K562 (cell line): ENCODE data around the gene NDOR1. TPM values are rescaled to one million over a fixed set of nuclear protein-coding genes. Genes with fewer than 3 reads are reported as not detected.

Experiments used
- ATAC-seq: fragments of 200-7000 bp; cut with Tn5 transposase; 3 replicates; pipeline ENCODE4 v1.9.1; 2020; ENCODE audit warnings: moderate library complexity
- BruUV-seq: library from RNA; stranded (reverse); fragments of 400-500 nt; replicated peaks from 2 replicates; lab custom pipeline; 2021; lab: Mats Ljungman, UMichigan
- CTCF ChIA-PET: fragments of 300-600 bp; formaldehyde crosslinking; extraction: SDS; loops from one replicate; lab custom pipeline; 2021; ENCODE audit warnings: low intra/inter-chr PET ratio; lab: Yijun Ruan, JAX
- POLR2A ChIA-PET: fragments of 300-600, 350-650 bp; sonication (Branson Sonifier 250); formaldehyde crosslinking; extraction: SDS; loops from one replicate; lab custom pipeline; 2021; ENCODE audit warnings: antibody characterized with exemption, inconsistent platforms; lab: Yijun Ruan, JAX
- DNase-seq, 4 experiments: peaks; one replicate each; pipeline versions ENCODE4 v3.0.0 to v3.0.0-alpha.2; 2011 to 2018; ENCODE audit warnings: low spot score in 3 of 4, mixed read lengths in 3 of 4; ENCODE audit errors: extremely low read depth in 1 of 4
- FAIRE-seq: peaks from 2 replicates; lab custom pipeline; 2011; peaks lifted over from hg19 to GRCh38; lab: Jason Lieb, UNC
- H2AFZ ChIP-seq: 2 replicates; pipeline ENCODE4 v1.6.0; 2011; ENCODE audit warnings: low read depth, low read length, control low read depth, inconsistent platforms
- H3K27ac ChIP-seq: fragments of 200-600 bp; 3 replicates; pipeline ENCODE4 v1.8.0; 2011; ENCODE audit warnings: low read depth, mild to moderate bottlenecking, control low read depth, inconsistent platforms, low read length, moderate library complexity, mixed read lengths; ENCODE audit errors: extremely low read depth
- H3K27me3 ChIP-seq, 2 experiments: fragments of 300-600 bp in 1 of 2; 2 replicates in 1 of 2; 3 replicates in 1 of 2; pipeline versions ENCODE4 v1.6.0 to v1.8.0; 2011; ENCODE audit warnings: inconsistent platforms in 2 of 2, low read length in 2 of 2, mild to moderate bottlenecking in 1 of 2, mixed read lengths in 1 of 2, moderate library complexity in 1 of 2; ENCODE audit not compliant: control insufficient read depth in 2 of 2, insufficient read depth in 2 of 2
- H3K36me3 ChIP-seq: fragments of 300-600 bp; 3 replicates; pipeline ENCODE4 v1.8.0; 2011; ENCODE audit warnings: mild to moderate bottlenecking, low read length, inconsistent platforms; ENCODE audit not compliant: control insufficient read depth, insufficient read depth
- H3K4me1 ChIP-seq, 2 experiments: fragments of 200-600 bp in 1 of 2; replicated peaks in 1 of 2; 2 replicates in 1 of 2; 3 replicates in 1 of 2; pipeline versions ENCODE4 v1.5.1 to v1.8.0; 2011; ENCODE audit warnings: inconsistent platforms in 2 of 2, low read length in 2 of 2, mild to moderate bottlenecking in 1 of 2, mixed read lengths in 1 of 2, moderate library complexity in 1 of 2; ENCODE audit not compliant: control insufficient read depth in 2 of 2, insufficient read depth in 2 of 2
- H3K4me2 ChIP-seq: 2 replicates; pipeline ENCODE4 v1.6.1; 2011; ENCODE audit warnings: low read length, control low read depth, inconsistent platforms, mixed read lengths; ENCODE audit not compliant: insufficient read depth
- H3K4me3 ChIP-seq: fragments of 200-600 bp; sonication (generic), shearing (Covaris generic); 2 replicates; pipeline ENCODE4 v1.5.1; 2016; ENCODE audit warnings: control low read depth, inconsistent platforms
- H3K79me2 ChIP-seq: fragments of 200-600 bp; 3 replicates; pipeline ENCODE4 v1.8.0; 2011; ENCODE audit warnings: low read length, inconsistent platforms; ENCODE audit not compliant: control insufficient read depth, insufficient read depth
- H3K9ac ChIP-seq, 2 experiments: 2 replicates each; pipeline versions ENCODE4 v1.6.0 to v1.6.1; 2011; ENCODE audit warnings: low read depth in 2 of 2, low read length in 2 of 2, control low read depth in 1 of 2, inconsistent platforms in 1 of 2, mild to moderate bottlenecking in 1 of 2, mixed read lengths in 1 of 2; ENCODE audit not compliant: insufficient read depth in 1 of 2
- H3K9me1 ChIP-seq: one replicate; pipeline ENCODE4 v1.6.0; 2011; ENCODE audit warnings: inconsistent platforms, mild to moderate bottlenecking, low read length, moderate library complexity; ENCODE audit not compliant: control insufficient read depth, insufficient read depth
- H3K9me3 ChIP-seq: replicated peaks from 2 replicates; pipeline ENCODE4 v1.5.1; 2011; ENCODE audit warnings: low read depth, low read length, inconsistent platforms; ENCODE audit not compliant: control insufficient read depth, insufficient read depth
- H4K20me1 ChIP-seq: replicated peaks from 2 replicates; pipeline ENCODE4 v1.6.1; 2011; ENCODE audit warnings: low read length, inconsistent platforms, mixed read lengths; ENCODE audit not compliant: control insufficient read depth, insufficient read depth
- NR2F6 ChIP-seq: fragments of 450-650 bp; formaldehyde crosslinking; IDR thresholded peaks from 2 replicates; pipeline ENCODE4 v1.4.0; 2020; ENCODE audit warnings: mild to moderate bottlenecking
- POLR2G ChIP-seq: fragments of 200-400 bp; formaldehyde crosslinking; IDR thresholded peaks from 2 replicates; pipeline ENCODE4 v1.6.1; 2017; ENCODE audit warnings: low read depth, mild to moderate bottlenecking, antibody characterized with exemption, low read length, moderate library complexity
- RBFOX2 ChIP-seq: fragments of 200-400 bp; formaldehyde crosslinking; IDR thresholded peaks from 2 replicates; pipeline ENCODE4 v1.6.1; 2017; ENCODE audit warnings: low read depth, mild to moderate bottlenecking, low read length, moderate library complexity
- WGBS: fragments of 100-300 bp; shearing (Covaris generic); methylation state at CpG from one replicate; pipeline ENCODE4 v1.1.6; 2016; ENCODE audit warnings: low coverage, mixed read lengths; ENCODE audit not compliant: insufficient coverage; ENCODE audit errors: missing lambda C conversion rate; 5-methylcytosine and 5-hydroxymethylcytosine counted together
- in situ Hi-C: fragments of 300-500 bp; cut with MboI; formaldehyde crosslinking; loops from 4 replicates; pipeline ENCODE4 v1.15.0; 2018; ENCODE audit warnings: inconsistent platforms, mixed read lengths
- intact Hi-C: fragments of 100-400 bp; cut with micrococcal nuclease; formaldehyde crosslinking; loops from 2 replicates; pipeline ENCODE4 v1.14.2; 2022
- polyA plus RNA-seq, 8 experiments: library from polyadenylated mRNA; depleted of rRNA in 4 of 8; stranded (reverse) in 5 of 8; unstranded in 3 of 8; fragments of >200 nt; fragmentation: Nextera tagmentation in 2 of 8; fragmentation: Illumina TruSeq in 1 of 8; extraction: Ambion mirVana in 2 of 8; extraction: Trizol in 1 of 8; gene quantifications; 2 replicates each; pipeline versions ENCODE4 v1.2.1 to v1.2.3, GENCODE V29; 2011 to 2014; ENCODE audit warnings: inconsistent platforms in 1 of 8, missing spikeins in 1 of 8
- total RNA-seq, 7 experiments: library from RNA; depleted of rRNA in 6 of 7; stranded (reverse); fragments of >200 nt in 6 of 7; fragmentation: Illumina TruSeq in 2 of 7; extraction: Trizol in 2 of 7; gene quantifications; 2 replicates each; pipeline versions ENCODE4 v1.2.1 to v1.2.3, GENCODE V29; 2011 to 2021; ENCODE audit warnings: low replicate concordance in 1 of 7
- TF ChIP-seq, protein P1 (sequence below): sonication (generic); formaldehyde crosslinking; IDR thresholded peaks from 2 replicates; pipeline ENCODE4 v1.5.0; 2020; ENCODE audit warnings: missing genetic modification reagents

The NDOR1 gene
- total and polyA plus RNA-seq, 9 of the 15 experiments (the other 6 are each of a cell fraction or from before 2014, with no cell fraction given): 0.06 to 36.9 (median 6.9) TPM

DNA sequence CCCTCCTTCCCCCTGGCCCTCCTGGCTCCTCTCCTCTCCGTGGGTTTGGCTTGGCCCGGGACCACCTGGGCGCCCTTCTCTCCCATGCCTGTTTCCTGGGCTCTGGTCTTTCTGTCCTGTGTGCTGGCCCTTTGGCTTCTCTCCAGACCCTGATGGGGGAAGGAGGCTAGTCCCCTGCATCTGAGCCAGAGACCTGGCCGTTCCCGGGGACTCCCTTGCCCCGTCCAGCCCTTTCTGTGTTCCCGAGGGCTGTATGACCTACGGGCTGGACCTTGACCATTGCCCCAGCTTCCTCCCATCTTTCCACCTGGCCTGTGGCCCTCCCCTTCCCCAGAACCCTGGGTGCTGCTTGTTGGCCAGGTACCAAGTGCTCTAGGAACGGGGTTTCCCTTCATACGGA lies 58.0 kb downstream of the NDOR1 start:
- in situ Hi-C loops: no loop called here
- intact Hi-C loops: no loop called here
- peaks cover 59% of the 10 kb centered on the region; the same call in 2 of the 3 replicates for H3K36me3 ChIP-seq
- no peak overlapping the region for H2AFZ ChIP-seq
- H3K9ac ChIP-seq: peak overlapping the region in 1 of 2 experiments; percentile 10; a peak in 1 of 4 replicates
- H3K4me2 ChIP-seq: no peak overlapping the region
- H3K9me3 ChIP-seq: no peaks in the 10 kb centered on the region
- FAIRE-seq: no peak
- POLR2A ChIA-PET: interaction anchor here (1.0 to 1.1 kb wide), 2 partner anchors 14 to 38 kb away, joined by 3 to 4 read pairs; partner anchors contain the start of genes NRARP and TOR4A
- no TSS peak for BruUV-seq
- no peaks in the 10 kb centered on the region for H3K9me1 ChIP-seq
- no peak for ATAC-seq
- peaks cover 8 to 38% of the 10 kb centered on the region in 2 experiments; a peak in 4 of 5 replicates for H3K4me1 ChIP-seq
- WGBS: 90% methylated on average over 8 of the region's 10 CpGs
- no peaks in the 10 kb centered on the region for H4K20me1 ChIP-seq
- no peak for DNase-seq
- H3K4me3 ChIP-seq: no peak overlapping the region
- H3K27ac ChIP-seq: no peak overlapping the region
- no peaks in the 10 kb centered on the region for H3K27me3 ChIP-seq
- H3K79me2 ChIP-seq: peaks cover 6% of the 10 kb centered on the region; the same call in 1 of the 3 replicates
- TF ChIP-seq NR2F6 (CRISPR knock-in tag) (no peak), RBFOX2 (0 out of 2 replicates have a peak, but pooled peaks have one; percentile 9)
- CTCF ChIA-PET: no interaction called here

DNA sequence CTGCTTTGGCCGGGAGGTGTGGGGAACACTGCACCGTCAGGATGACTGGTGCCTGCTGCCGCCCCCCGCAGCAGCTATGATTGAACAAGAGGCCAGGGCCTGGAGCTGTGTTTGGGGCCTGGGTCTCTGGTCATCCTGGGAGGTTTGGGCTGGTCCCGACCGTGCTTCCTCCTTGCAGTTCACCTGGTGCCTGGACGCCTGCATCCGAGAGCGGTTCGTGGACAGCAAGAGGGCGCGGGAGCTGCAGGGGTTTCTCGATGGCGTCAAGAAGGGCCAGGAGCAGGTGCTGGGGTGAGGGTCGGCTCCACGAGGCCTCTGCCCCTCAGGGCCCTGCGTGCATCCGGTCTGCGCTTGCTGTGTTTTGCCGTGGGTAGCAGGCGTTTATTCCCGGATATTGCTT lies 58.6 kb downstream of the NDOR1 start:
- H3K9me3 ChIP-seq: no peaks in the 10 kb centered on the region
- DNase-seq (no peak), FAIRE-seq (no peak), ATAC-seq (no peak)
- H2AFZ ChIP-seq: no peak overlapping the region
- CTCF ChIA-PET: no interaction called here
- no peaks in the 10 kb centered on the region for H3K9me1 ChIP-seq
- no peak overlapping the region for H3K27ac ChIP-seq
- peaks cover 59% of the 10 kb centered on the region; the same call in 2 of the 3 replicates for H3K36me3 ChIP-seq
- H3K79me2 ChIP-seq: peaks cover 5% of the 10 kb centered on the region; the same call in 2 of the 3 replicates
- no peaks in the 10 kb centered on the region for H4K20me1 ChIP-seq
- no TSS peak for BruUV-seq
- in situ Hi-C loops: no loop called here
- peaks cover 13 to 44% of the 10 kb centered on the region in 2 experiments for H3K4me1 ChIP-seq
- intact Hi-C loops: no loop called here
- no peaks in the 10 kb centered on the region for H3K27me3 ChIP-seq
- no peak overlapping the region for H3K4me2 ChIP-seq
- H3K9ac ChIP-seq: peak overlapping the region in 1 of 2 experiments; percentile 52; a peak in 1 of 4 replicates
- POLR2A ChIA-PET: interaction anchor here (1.0 to 2.2 kb wide), 4 partner anchors 13 to 38 kb away, joined by 3 to 5 read pairs (median 4); partner anchors contain the start of genes NRARP and TOR4A
- TF ChIP-seq, protein P1, sequence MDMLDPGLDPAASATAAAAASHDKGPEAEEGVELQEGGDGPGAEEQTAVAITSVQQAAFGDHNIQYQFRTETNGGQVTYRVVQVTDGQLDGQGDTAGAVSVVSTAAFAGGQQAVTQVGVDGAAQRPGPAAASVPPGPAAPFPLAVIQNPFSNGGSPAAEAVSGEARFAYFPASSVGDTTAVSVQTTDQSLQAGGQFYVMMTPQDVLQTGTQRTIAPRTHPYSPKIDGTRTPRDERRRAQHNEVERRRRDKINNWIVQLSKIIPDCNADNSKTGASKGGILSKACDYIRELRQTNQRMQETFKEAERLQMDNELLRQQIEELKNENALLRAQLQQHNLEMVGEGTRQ (CRISPR knock-in tag): no peak
- TF ChIP-seq POLR2G: peak; percentile 64
- H3K4me3 ChIP-seq: no peak overlapping the region
- 89% methylated on average over 18 of the region's 22 CpGs for WGBS
